HG03095 (cell line): Measurements from ENCODE around the gene EIF4G3.

Experiments
- ATAC-seq: cut with Tn5 transposase; IDR thresholded peaks from one replicate; pipeline ENCODE4 v1.9.1; 2021; ENCODE audit warnings: moderate library complexity; ENCODE audit not compliant: unreplicated experiment

The EIF4G3 gene

DNA sequence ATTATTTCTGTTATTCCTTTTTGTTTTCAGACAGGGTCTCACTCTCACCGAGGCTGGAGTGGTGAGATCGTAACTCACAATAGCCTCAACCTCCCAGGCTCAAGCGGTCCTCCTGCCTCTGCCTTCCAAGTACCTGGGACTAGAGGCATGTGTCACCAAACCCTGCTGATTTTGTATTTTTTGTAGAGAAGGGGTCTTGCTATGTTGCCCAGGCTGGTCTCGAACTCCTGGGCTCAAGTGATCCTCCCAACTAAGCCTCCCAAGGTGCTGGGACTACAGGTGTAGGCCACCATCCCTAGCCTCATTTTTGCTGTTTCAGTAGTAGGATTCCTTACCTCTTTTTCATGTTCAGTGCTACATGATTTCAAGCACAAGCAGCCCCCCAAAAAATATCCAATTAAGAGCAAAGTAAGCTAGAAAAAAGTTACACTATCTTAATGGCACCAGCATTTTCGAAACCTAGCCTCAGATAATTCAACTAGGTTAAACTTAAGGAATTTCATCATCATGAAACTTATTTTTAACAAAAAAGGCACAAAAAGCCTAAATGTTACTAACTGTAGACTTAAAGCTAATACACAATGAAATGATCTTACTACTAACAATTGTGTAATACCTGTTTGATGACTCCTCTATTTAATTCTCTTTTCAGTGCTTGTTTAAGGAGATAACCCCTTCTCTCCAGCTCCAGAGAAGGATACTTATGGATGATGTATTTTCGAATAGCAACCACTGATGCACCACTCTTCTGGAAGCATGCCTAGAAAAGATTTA lies 406.2 kb downstream of the EIF4G3 start:
- ATAC-seq, result no peak

DNA sequence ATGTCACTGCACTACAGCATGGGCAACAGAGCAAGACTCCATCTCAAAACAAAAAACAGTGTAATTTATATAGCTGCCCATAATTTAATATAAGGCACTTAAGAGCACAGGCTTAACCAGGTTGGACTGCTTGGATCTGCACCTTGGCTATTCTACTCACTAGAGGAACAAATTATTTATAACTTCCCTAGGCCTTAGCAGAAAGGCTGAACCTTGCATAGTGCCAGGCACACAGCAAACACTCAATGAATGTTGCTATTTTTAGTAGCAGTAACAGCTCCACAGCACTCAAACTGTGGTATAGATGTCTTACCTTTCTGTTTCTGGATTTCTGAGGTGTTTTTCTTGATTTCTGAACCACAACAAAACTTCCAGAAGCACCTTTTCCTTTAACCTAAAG lies 409.4 kb downstream of the EIF4G3 start:
- no peak for ATAC-seq

GRCh38 chr1:20763417-20763816 lies 413.3 kb downstream of the EIF4G3 start:
- ATAC-seq, result no peak

GRCh38 chr1:20760322-20760721 lies 416.4 kb downstream of the EIF4G3 start:
- ATAC-seq, result no peak
